ENCODE data around the gene CLEC4G. TPM values are rescaled to one million over a fixed set of nuclear protein-coding genes. Genes with fewer than 3 reads are reported as not detected.

CLEC4G gene
- total RNA-seq, 1 experiment from 2014 or later, result not detected

DNA sequence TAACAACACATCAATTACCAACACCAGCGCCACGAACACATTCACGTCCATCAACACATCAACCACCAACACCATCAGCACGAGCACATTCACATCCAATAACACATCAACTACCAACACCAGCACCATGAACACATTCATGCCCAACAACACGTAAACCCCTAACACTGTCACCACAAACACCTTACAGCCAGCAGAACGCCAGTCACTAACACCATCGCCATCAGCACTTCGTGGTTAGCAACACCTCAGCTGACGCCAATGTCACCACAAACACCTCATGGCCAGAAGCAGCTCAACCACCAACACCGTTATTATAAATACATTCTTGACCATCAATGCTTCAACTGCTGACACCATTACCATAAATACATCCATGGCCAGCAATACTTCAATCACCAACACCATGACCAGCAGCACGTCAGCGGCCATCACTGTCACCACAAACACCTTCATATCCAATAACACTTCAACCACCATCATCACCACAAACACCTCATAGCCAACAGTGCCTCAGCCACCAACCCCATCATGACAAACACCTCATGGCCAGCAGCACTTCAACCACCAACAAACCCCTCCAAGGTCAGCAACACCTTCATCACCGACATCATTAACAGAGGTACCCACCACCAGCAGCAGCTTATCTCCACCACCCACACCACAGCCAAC lies 39.4 kb downstream of the CLEC4G start:
- Histone ChIP-seq H3K27me3 (ENCODE audit: low read length) (peaks cover 15% of the 10 kb centered on the region), H3K9ac (ENCODE audit: low read length) (no peak overlapping the region), H4K20me1 (ENCODE audit: low read length) (no peaks in the 10 kb centered on the region), H3K4me2 (ENCODE audit: low read length) (no peak overlapping the region), H3K9me3 (ENCODE audit: low read length) (no peaks in the 10 kb centered on the region), H3K36me3 (ENCODE audit: low read depth, low read length) (no peaks in the 10 kb centered on the region), H3K79me2 (ENCODE audit: low read length) (no peaks in the 10 kb centered on the region), H3F3A (ENCODE audit: low read length, unreplicated experiment) (no peaks in the 10 kb centered on the region), H3K27ac (ENCODE audit: low read length) (no peak overlapping the region), H3K4me3 (ENCODE audit: low read length) (no peak overlapping the region), H3K4me1 (ENCODE audit: insufficient read depth, low read length) (no peaks in the 10 kb centered on the region), H3K9me2 (replicated peaks; ENCODE audit: low read length) (no peaks in the 10 kb centered on the region), H2AFZ (ENCODE audit: low read length) (no peak overlapping the region)
- ChIA-PET POLR2A (ENCODE audit: unreplicated experiment) (no interaction called here), CTCF (no interaction called here)
- no TSS peak for BruUV-seq (replicated peaks)
- DNase-seq, result no peak
- no peak for ATAC-seq
- TF ChIP-seq EZH2phosphoT487 (IDR thresholded peaks at IDR 0.05; ENCODE audit: borderline replicate concordance, low read length) (no peak), EZH2 (IDR thresholded peaks at IDR 0.05; ENCODE audit: low read length, unreplicated experiment) (no peak)
- TF ChIP-seq, protein P1, sequence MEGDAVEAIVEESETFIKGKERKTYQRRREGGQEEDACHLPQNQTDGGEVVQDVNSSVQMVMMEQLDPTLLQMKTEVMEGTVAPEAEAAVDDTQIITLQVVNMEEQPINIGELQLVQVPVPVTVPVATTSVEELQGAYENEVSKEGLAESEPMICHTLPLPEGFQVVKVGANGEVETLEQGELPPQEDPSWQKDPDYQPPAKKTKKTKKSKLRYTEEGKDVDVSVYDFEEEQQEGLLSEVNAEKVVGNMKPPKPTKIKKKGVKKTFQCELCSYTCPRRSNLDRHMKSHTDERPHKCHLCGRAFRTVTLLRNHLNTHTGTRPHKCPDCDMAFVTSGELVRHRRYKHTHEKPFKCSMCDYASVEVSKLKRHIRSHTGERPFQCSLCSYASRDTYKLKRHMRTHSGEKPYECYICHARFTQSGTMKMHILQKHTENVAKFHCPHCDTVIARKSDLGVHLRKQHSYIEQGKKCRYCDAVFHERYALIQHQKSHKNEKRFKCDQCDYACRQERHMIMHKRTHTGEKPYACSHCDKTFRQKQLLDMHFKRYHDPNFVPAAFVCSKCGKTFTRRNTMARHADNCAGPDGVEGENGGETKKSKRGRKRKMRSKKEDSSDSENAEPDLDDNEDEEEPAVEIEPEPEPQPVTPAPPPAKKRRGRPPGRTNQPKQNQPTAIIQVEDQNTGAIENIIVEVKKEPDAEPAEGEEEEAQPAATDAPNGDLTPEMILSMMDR (conservative IDR thresholded peaks at IDR 0.05; ENCODE audit: low read depth, low read length), result no peak
- intact Hi-C loops (cut with micrococcal nuclease), result no loop called here

DNA sequence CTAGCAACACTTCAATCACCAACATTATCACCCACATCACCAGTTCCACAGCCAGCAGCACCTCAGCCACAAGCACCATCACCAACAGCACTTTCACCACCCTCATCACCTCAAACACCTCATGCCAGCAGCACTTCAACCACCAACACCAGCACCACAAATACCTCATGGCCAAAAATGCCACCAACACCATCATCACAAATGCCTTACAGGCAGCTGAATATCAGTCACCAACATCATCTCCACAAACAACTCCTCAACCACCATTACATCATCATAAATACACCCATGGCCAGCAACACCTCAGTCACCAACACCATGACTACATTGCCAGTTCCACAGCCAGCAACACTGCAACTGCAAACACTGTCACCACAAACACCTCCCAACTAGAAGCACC lies 40.4 kb downstream of the CLEC4G start:
- ATAC-seq, result no peak
- Histone ChIP-seq H3K27me3 (ENCODE audit: low read length) (peaks cover 4% of the 10 kb centered on the region; the same call in 1 of the 2 replicates), H4K20me1 (ENCODE audit: low read length) (no peaks in the 10 kb centered on the region), H3K36me3 (ENCODE audit: low read depth, low read length) (no peaks in the 10 kb centered on the region), H3K4me1 (ENCODE audit: insufficient read depth, low read length) (no peaks in the 10 kb centered on the region), H3F3A (ENCODE audit: low read length, unreplicated experiment) (no peaks in the 10 kb centered on the region), H3K9me3 (ENCODE audit: low read length) (no peaks in the 10 kb centered on the region), H3K9me2 (replicated peaks; ENCODE audit: low read length) (no peaks in the 10 kb centered on the region), H2AFZ (ENCODE audit: low read length) (no peak overlapping the region), H3K27ac (ENCODE audit: low read length) (no peak overlapping the region), H3K9ac (ENCODE audit: low read length) (no peak overlapping the region), H3K4me2 (ENCODE audit: low read length) (no peak overlapping the region), H3K4me3 (ENCODE audit: low read length) (no peak overlapping the region), H3K79me2 (ENCODE audit: low read length) (no peaks in the 10 kb centered on the region)
- intact Hi-C loops (cut with micrococcal nuclease), result no loop called here
- DNase-seq, result no peak
- no TSS peak for BruUV-seq (replicated peaks)
- CTCF ChIA-PET, result no interaction called here
- POLR2A ChIA-PET (ENCODE audit: unreplicated experiment), result no interaction called here
- TF ChIP-seq, protein P1 (conservative IDR thresholded peaks at IDR 0.05; ENCODE audit: low read depth, low read length), result no peak
- TF ChIP-seq EZH2 (IDR thresholded peaks at IDR 0.05; ENCODE audit: low read length, unreplicated experiment) (no peak), EZH2phosphoT487 (IDR thresholded peaks at IDR 0.05; ENCODE audit: borderline replicate concordance, low read length) (no peak)

DNA sequence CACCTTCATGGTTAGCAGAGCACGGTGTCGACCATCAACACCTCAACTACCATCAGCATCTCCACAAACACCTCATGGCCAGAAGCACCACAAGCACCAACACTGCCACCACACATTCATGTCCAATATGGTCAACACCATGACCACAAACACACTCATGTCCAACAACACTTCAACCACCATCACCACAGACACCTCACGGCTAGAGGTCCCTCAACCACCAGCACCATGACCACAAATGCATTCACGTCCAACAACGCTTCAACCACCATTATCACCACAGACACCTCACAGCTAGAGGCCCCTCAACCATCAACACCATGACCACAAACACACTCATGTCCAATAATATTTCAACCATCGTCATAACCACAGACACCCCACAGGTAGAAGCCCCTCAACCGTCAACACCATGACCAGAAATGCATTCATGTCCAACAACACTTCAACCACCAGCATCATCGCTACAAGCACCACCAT lies 41.1 kb downstream of the CLEC4G start:
- Histone ChIP-seq H3K27me3 (ENCODE audit: low read length) (0 out of 2 replicates have a peak, but pooled peaks cover 2% of the 10 kb centered on the region), H3K79me2 (ENCODE audit: low read length) (no peaks in the 10 kb centered on the region), H3K27ac (ENCODE audit: low read length) (no peak overlapping the region), H3K4me3 (ENCODE audit: low read length) (no peak overlapping the region), H2AFZ (ENCODE audit: low read length) (no peak overlapping the region), H3K9ac (ENCODE audit: low read length) (no peak overlapping the region), H3F3A (ENCODE audit: low read length, unreplicated experiment) (no peaks in the 10 kb centered on the region), H3K4me2 (ENCODE audit: low read length) (no peak overlapping the region), H3K9me2 (replicated peaks; ENCODE audit: low read length) (no peaks in the 10 kb centered on the region), H3K9me3 (ENCODE audit: low read length) (no peaks in the 10 kb centered on the region), H3K36me3 (ENCODE audit: low read depth, low read length) (no peaks in the 10 kb centered on the region), H4K20me1 (ENCODE audit: low read length) (no peaks in the 10 kb centered on the region), H3K4me1 (ENCODE audit: insufficient read depth, low read length) (no peaks in the 10 kb centered on the region)
- BruUV-seq (replicated peaks), result no TSS peak
- intact Hi-C loops (cut with micrococcal nuclease), result no loop called here
- ChIA-PET CTCF (no interaction called here), POLR2A (ENCODE audit: unreplicated experiment) (no interaction called here)
- TF ChIP-seq EZH2 (IDR thresholded peaks at IDR 0.05; ENCODE audit: low read length, unreplicated experiment) (no peak), EZH2phosphoT487 (IDR thresholded peaks at IDR 0.05; ENCODE audit: borderline replicate concordance, low read length) (no peak)
- TF ChIP-seq, protein P1 (conservative IDR thresholded peaks at IDR 0.05; ENCODE audit: low read depth, low read length), result no peak
- DNase-seq (no peak), ATAC-seq (no peak)

All from PC-3 (cell line).